ENCODE measurements around the gene SAMD13. TPM values are rescaled to one million over a fixed set of nuclear protein-coding genes. Genes with fewer than 3 reads are reported as not detected.

SAMD13 gene
- total and polyA plus RNA-seq, 10 of the 15 experiments (the other 5 are each of a cell fraction or from before 2014, with no cell fraction given) = 0.81 to 1.9 (median 1.2) TPM; not detected in 1

GRCh38 chr1:84253891-84254290, 47.6 kb upstream of the SAMD13 start:
- 41% methylated on average over 4 of the region's 4 CpGs for WGBS (ENCODE audit: insufficient coverage, insufficient replicate concordance, low lambda C conversion rate, missing lambda C conversion rate)

GRCh38 chr1:84254703-84255238, 46.7 kb upstream of the SAMD13 start:
- Histone ChIP-seq H4K20me1 (ENCODE audit: control insufficient read depth, insufficient read depth) (no peaks in the 10 kb centered on the region), H3K27ac (ENCODE audit: control insufficient read depth, insufficient read depth) (no peak overlapping the region), H3K9me3 (replicated peaks; ENCODE audit: control insufficient read depth, insufficient read depth, low read length) (no peaks in the 10 kb centered on the region), H3K79me2 (ENCODE audit: control insufficient read depth, insufficient read depth, low read length) (no peaks in the 10 kb centered on the region), H3K4me2 (ENCODE audit: control insufficient read depth, insufficient read depth) (no peak overlapping the region), H3K36me3 (ENCODE audit: control insufficient read depth in 2 of 2, insufficient read depth in 2 of 2, low read length in 1 of 2) (no peaks in the 10 kb centered on the region), H3K4me3 (no peak overlapping the region), H3K27me3 (replicated peaks in 1 of 2; ENCODE audit: control insufficient read depth in 2 of 2, insufficient read depth in 2 of 2, low read length in 1 of 2) (no peaks in the 10 kb centered on the region), H3K9ac (ENCODE audit: control insufficient read depth, insufficient read depth, low read length) (no peak overlapping the region), H2AFZ (ENCODE audit: control insufficient read depth, low read depth, low read length) (no peak overlapping the region), H3K4me1 (ENCODE audit: control insufficient read depth, insufficient read depth, low read length) (no peaks in the 10 kb centered on the region)
- WGBS (ENCODE audit: insufficient coverage, insufficient replicate concordance, low lambda C conversion rate, missing lambda C conversion rate) = 94% methylated on average over 2 of the region's 2 CpGs
- no peak for TF ChIP-seq RB1 (IDR thresholded peaks at IDR 0.05; ENCODE audit: borderline replicate concordance)
- no peak for TF ChIP-seq SKIL (IDR thresholded peaks at IDR 0.05; ENCODE audit: low read depth, poor library complexity, severe bottlenecking)
- no peak for TF ChIP-seq PKNOX1 (IDR thresholded peaks at IDR 0.05)
- CTCF ChIA-PET = no interaction called here
- no TSS peak for BruUV-seq (replicated peaks)
- FAIRE-seq = no peak
- SMC1A ChIA-PET (ENCODE audit: uncharacterized antibody, unreplicated experiment) = no interaction called here
- intact Hi-C loops (cut with micrococcal nuclease; ENCODE audit: unreplicated experiment) (no loop called here), in situ Hi-C loops (cut with MboI) (no loop called here)
- ATAC-seq = no peak
- RAD21 ChIA-PET (ENCODE audit: unreplicated experiment) = no interaction called here
- no peak for DNase-seq (ENCODE audit: low read depth, low spot score)
- POLR2A ChIA-PET = no interaction called here

More at GRCh38 chr1:84253891-84254290, 47.6 kb upstream of the SAMD13 start:
- RAD21 ChIA-PET (ENCODE audit: unreplicated experiment) = no interaction called here
- SMC1A ChIA-PET (ENCODE audit: uncharacterized antibody, unreplicated experiment) = no interaction called here
- TF ChIP-seq GABPA (IDR thresholded peaks at IDR 0.05; ENCODE audit: low read depth) (no peak), USF1 (IDR thresholded peaks at IDR 0.05; ENCODE audit: borderline replicate concordance, extremely low read length, insufficient read depth, low read depth, low read length) (no peak), PAX5 (IDR thresholded peaks at IDR 0.05; ENCODE audit: borderline replicate concordance, low read depth, low read length) (no peak), RELA (IDR thresholded peaks at IDR 0.05; ENCODE audit: borderline replicate concordance, partially characterized antibody) (no peak)
- no peak for FAIRE-seq
- Histone ChIP-seq H3K27ac (ENCODE audit: control insufficient read depth, insufficient read depth) (no peak overlapping the region), H3K79me2 (ENCODE audit: control insufficient read depth, insufficient read depth, low read length) (no peaks in the 10 kb centered on the region), H4K20me1 (ENCODE audit: control insufficient read depth, insufficient read depth) (no peaks in the 10 kb centered on the region), H3K4me3 (no peak overlapping the region), H3K9ac (ENCODE audit: control insufficient read depth, insufficient read depth, low read length) (no peak overlapping the region), H3K4me2 (ENCODE audit: control insufficient read depth, insufficient read depth) (no peak overlapping the region), H3K36me3 (ENCODE audit: control insufficient read depth in 2 of 2, insufficient read depth in 2 of 2, low read length in 1 of 2) (no peaks in the 10 kb centered on the region), H3K27me3 (replicated peaks in 1 of 2; ENCODE audit: control insufficient read depth in 2 of 2, insufficient read depth in 2 of 2, low read length in 1 of 2) (no peaks in the 10 kb centered on the region), H3K9me3 (replicated peaks; ENCODE audit: control insufficient read depth, insufficient read depth, low read length) (no peaks in the 10 kb centered on the region), H2AFZ (ENCODE audit: control insufficient read depth, low read depth, low read length) (no peak overlapping the region), H3K4me1 (ENCODE audit: control insufficient read depth, insufficient read depth, low read length) (no peaks in the 10 kb centered on the region)
- no peak for DNase-seq (ENCODE audit: low read depth, low spot score)
- POLR2A ChIA-PET = no interaction called here
- CTCF ChIA-PET = interaction anchor here (0.7 kb wide), 1 partner anchor 132 kb away, joined by 3 read pairs; no protein-coding TSS in a partner anchor
- intact Hi-C loops (cut with micrococcal nuclease; ENCODE audit: unreplicated experiment) (no loop called here), in situ Hi-C loops (cut with MboI) (no loop called here)
- no peak for ATAC-seq
- BruUV-seq (replicated peaks) = no TSS peak

Data from GM12878 (cell line).